ENCODE measurements around the gene CCBE1. TPM values are rescaled to one million over a fixed set of nuclear protein-coding genes. Genes with fewer than 3 reads are reported as not detected.

The CCBE1 gene
- total RNA-seq, 1 donor from 2014 or later = 0.67 TPM

- DNase-seq (ENCODE audit: low spot score) = no peak
- intact Hi-C loops (cut with DNase I) = no loop called here
- ATAC-seq = no peak
Measured at GRCh38 chr18:59488899-59489298, 208.3 kb downstream of the CCBE1 start.

DNA sequence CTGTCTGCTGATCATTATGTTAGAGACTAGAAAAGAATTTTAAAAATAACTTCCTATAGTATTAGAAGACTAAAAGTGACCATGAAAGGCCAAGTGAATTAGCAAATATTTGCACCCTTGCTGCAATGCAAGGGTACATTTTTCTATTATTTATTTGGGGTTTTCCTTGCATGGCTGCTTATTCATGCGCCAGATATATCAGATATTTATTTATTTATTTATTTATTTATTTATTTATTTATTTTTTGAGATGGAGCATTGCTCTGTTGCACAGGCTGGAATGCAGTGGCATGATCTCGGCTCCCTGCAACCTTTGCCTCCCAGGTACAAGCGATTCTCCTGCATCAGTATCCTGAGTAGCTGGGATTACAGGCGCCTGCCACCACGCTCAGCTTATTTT is 211.8 kb downstream of the CCBE1 start:
- DNase-seq (ENCODE audit: low spot score) = no peak
- intact Hi-C loops (cut with DNase I) = no loop called here
- ATAC-seq = no peak

DNA sequence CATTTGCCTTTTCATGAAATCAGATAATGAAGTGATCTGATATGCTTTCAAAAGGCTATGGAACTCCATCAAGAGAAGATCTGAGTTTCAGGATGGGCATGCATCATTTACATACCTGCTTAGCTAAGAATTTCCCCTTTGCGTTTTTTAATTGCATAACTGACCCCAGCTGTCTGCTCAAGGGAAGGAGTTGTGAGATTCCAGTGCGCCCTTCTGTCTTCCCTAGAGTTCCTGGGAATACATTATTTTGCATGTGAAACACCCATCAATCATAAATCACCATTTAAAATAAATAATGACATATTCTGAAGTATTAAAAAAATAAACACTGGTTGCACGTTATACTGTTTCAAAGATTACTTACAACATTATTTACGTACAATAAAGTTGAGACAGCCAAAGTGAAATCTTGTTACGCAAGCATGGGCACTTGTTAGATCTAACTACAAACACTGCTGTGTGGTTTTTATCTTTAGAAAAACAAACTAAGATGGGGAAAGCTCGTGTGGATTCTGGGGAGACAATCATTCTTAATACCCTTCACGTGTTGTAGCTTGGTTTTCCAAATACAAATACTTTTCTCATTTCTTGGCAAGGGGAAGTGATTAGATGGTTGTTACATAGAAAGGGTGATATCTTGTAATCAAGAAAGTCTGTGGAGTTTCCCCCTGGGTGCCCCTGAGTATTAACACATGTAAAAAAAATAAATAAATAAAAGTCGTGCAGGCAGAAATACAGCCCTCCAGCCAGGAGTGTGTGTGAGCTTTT is 212.5 kb downstream of the CCBE1 start:
- intact Hi-C loops (cut with DNase I) = no loop called here
- DNase-seq (ENCODE audit: low spot score) (no peak), ATAC-seq (peak; percentile 91)

DNA sequence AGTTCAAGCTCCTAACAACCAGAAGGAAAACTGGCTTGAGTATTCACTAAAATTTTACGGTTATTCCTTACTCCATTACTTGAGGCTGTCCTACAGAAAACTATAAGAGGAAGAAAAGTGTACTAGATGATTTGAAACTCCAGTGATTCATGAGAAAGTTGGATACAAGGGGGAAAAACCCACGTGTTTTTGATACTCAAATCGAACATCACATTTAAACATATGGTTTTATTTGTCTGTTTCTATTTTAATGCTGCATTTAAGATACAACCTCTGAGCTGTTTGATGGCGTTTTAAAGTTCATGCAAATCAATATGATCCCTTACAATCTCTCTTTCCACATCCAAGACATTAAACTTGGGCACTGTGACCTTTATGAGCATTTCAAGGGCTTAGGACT is 213.1 kb downstream of the CCBE1 start:
- ATAC-seq (no peak), DNase-seq (ENCODE audit: low spot score) (no peak)
- intact Hi-C loops (cut with DNase I) = no loop called here

- DNase-seq (ENCODE audit: low spot score) = no peak
- intact Hi-C loops (cut with DNase I) = no loop called here
- no peak for ATAC-seq
Measured at GRCh38 chr18:59481436-59481835, 215.8 kb downstream of the CCBE1 start.

GRCh38 chr18:59479776-59480175 is 217.4 kb downstream of the CCBE1 start:
- ATAC-seq (no peak), DNase-seq (ENCODE audit: low spot score) (no peak)
- intact Hi-C loops (cut with DNase I) = no loop called here

GRCh38 chr18:59478591-59478990 is 218.6 kb downstream of the CCBE1 start:
- no peak for DNase-seq (ENCODE audit: low spot score)
- intact Hi-C loops (cut with DNase I) = no loop called here
- ATAC-seq = no peak

DNA sequence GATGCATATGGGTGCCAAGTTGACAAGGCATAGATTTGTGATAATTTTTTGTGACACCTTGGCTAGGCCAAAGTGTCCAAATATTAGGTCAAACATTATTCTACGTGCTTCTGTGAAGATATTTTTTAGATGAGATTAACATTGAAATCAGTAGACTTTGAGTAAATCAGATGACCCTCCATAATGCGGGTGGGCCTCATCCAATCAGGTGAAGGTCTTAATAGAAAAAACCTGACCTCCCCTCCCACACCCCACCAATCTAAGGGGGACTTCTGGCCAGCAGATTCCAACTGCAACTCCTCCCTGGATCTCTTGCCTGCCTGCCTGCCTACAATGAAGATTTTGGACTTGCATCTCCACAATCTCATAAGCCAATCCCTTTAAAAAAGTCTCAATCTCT is 219.4 kb downstream of the CCBE1 start:
- DNase-seq (ENCODE audit: low spot score) (no peak), ATAC-seq (no peak)
- intact Hi-C loops (cut with DNase I) = no loop called here

GRCh38 chr18:59470561-59471121 is 226.6 kb downstream of the CCBE1 start:
- intact Hi-C loops (cut with DNase I) = no loop called here
- DNase-seq (ENCODE audit: low spot score) = no peak
- ATAC-seq = no peak

DNA sequence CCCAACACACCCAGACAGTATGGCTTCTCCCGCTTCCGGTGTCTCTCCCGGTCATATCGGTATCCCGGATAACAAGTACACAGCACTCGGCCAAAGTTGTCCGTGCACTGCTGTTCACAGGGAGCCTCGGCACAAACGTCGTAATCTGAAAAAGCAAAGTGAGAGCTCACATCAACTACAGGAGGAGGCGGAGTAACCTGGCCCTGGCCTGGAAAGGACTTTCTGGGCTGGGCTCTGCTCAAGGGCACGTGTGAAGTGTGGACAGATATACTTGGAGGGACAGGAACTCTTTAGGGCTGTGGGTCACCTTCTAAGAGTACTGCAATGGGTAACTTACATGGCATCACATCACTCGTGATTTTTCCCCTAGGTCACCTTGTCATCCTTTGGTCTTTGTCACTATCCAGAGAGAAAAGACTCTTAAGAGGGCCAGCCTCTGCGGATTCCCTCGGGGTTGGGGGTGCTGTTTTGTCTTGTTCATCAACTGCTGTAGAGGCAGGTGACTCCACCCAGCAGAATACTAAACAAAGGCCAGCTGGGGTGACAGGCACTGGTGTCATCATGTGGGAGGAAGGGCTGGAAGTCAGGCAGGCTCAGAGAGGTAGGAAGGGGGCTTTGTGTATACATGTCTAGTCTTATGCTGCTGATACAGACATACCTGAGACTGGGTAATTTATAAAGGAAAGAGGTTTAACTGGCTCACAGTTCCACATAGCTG is 227.6 kb downstream of the CCBE1 start:
- intact Hi-C loops (cut with DNase I) = loop anchor here (5.0 kb wide), 1 partner anchor 568 kb away; no protein-coding TSS in a partner anchor
- DNase-seq (ENCODE audit: low spot score) (no peak), ATAC-seq (no peak)

DNA sequence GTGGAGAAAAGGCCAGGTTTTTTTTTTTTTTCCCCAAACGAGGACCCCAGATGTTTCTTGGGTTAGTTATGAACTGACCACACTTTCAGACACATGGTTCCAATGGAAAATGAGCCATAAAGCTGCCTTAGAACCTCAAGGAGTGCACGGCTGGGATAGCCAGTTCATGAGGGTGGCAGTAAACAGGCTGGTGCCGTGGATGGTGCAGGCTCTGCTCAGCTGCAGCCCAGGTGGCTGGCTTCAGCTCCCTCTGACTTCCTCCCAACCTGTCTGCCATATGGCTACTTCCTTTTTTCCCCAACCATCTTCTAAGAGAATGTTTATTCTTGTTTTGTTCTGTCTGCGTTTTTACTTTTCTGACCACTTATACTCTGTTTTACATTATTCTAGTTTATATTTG is 228.4 kb downstream of the CCBE1 start:
- ATAC-seq = no peak
- intact Hi-C loops (cut with DNase I) = loop anchor here (5.0 kb wide), 1 partner anchor 568 kb away; no protein-coding TSS in a partner anchor
- DNase-seq (ENCODE audit: low spot score) = no peak

GRCh38 chr18:59467497-59467896 is 229.7 kb downstream of the CCBE1 start:
- no peak for ATAC-seq
- DNase-seq (ENCODE audit: low spot score) = no peak
- intact Hi-C loops (cut with DNase I) = loop anchor here (5.0 kb wide), 1 partner anchor 570 kb away; no protein-coding TSS in a partner anchor

DNA sequence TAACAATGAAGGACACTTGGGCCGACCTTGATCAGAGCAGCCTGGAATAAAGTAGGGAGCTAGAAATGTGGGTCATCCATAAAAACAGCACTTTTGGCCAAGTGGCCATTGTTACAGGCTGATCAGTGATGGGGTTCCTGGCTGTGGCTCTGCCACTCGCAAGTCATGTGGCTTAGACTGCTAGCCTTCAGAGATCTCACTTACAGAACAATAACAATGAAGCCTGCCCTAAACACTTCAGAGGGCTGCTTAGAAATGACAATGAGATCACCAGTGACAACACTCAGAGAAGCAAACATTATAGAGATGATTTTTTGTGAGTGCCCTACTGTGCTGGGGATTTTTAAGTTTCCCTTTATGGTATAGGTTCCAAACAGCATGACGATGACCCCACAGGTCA is 230.2 kb downstream of the CCBE1 start:
- ATAC-seq = no peak
- intact Hi-C loops (cut with DNase I) = loop anchor here (5.0 kb wide), 1 partner anchor 570 kb away; no protein-coding TSS in a partner anchor

GRCh38 chr18:59464486-59464885 is 232.7 kb downstream of the CCBE1 start:
- DNase-seq (ENCODE audit: low spot score) (no peak), ATAC-seq (no peak)
- intact Hi-C loops (cut with DNase I) = no loop called here

More for the DNA sequence above, 230.2 kb downstream of the CCBE1 start:
- DNase-seq (ENCODE audit: low spot score) = no peak

- intact Hi-C loops (cut with DNase I) = no loop called here
- DNase-seq (ENCODE audit: low spot score) = no peak
- ATAC-seq = no peak
Measured at GRCh38 chr18:59461171-59461570, 236.1 kb downstream of the CCBE1 start.

DNA sequence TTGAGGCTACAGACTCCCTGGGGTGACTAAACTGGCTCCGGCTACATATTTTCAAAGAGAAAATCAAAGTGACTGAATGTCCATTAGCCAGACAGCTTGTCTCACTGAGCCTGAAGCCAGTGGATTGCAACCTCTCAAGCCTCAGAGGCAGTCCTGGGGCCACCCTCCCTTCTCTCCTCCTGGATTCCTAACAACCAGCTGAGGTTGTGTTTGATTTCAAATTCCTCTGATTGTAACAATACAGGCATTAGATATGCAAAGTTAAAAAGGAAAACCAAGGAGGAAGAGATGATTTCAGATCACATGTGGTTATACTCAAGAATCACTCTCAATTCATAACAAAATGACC is 237.2 kb downstream of the CCBE1 start:
- DNase-seq (ENCODE audit: low spot score) = no peak
- intact Hi-C loops (cut with DNase I) = no loop called here
- peak; percentile 62 for ATAC-seq

- ATAC-seq (peak; percentile 76), DNase-seq (ENCODE audit: low spot score) (no peak)
- intact Hi-C loops (cut with DNase I) = no loop called here
Measured at GRCh38 chr18:59459369-59460071, 237.7 kb downstream of the CCBE1 start.

DNA sequence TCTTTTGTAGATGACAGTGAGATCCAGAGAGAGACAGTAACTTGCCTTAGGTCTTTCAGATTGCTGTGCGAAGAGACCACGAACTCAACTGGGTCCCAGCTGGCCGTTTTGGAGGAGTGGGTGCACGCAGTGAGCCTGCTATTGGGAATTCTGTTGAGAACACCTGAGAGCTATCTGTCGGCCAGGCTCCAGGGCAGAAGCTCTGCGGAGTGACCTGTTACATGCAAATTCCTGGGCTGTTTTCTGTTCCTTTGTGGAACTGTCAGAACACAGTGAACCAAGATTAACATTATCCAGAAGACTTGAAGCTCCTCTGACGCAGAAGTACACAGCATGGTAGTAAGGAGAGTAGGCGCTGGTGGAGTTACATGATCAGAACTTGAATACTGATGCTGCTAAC is 238.6 kb downstream of the CCBE1 start:
- intact Hi-C loops (cut with DNase I) = no loop called here
- DNase-seq (ENCODE audit: low spot score) (no peak), ATAC-seq (no peak)

DNA sequence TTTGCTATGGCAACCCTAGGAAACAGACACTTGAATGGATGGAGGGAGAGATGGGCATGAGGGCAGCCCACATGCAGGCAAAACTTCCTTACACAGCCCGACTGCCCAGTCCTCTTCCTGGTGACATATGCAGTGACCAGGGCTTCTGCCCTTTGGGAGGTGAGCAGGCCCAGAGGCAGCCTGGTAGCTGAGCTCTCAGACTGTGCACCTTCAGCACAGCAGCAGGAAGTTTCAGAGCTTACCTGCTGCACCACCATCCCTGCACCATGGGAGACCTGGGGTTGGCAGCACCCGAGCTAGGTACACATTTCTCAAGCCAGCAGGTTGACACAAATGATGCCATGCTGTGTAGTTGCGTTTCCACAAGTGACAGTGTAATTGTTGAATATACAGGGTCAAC is 240.6 kb downstream of the CCBE1 start:
- ATAC-seq = no peak
- no peak for DNase-seq (ENCODE audit: low spot score)
- intact Hi-C loops (cut with DNase I) = no loop called here

Measured in sciatic nerve (tissue), 2 donors.